Measurements from ENCODE around the gene OTUB2.

DNA sequence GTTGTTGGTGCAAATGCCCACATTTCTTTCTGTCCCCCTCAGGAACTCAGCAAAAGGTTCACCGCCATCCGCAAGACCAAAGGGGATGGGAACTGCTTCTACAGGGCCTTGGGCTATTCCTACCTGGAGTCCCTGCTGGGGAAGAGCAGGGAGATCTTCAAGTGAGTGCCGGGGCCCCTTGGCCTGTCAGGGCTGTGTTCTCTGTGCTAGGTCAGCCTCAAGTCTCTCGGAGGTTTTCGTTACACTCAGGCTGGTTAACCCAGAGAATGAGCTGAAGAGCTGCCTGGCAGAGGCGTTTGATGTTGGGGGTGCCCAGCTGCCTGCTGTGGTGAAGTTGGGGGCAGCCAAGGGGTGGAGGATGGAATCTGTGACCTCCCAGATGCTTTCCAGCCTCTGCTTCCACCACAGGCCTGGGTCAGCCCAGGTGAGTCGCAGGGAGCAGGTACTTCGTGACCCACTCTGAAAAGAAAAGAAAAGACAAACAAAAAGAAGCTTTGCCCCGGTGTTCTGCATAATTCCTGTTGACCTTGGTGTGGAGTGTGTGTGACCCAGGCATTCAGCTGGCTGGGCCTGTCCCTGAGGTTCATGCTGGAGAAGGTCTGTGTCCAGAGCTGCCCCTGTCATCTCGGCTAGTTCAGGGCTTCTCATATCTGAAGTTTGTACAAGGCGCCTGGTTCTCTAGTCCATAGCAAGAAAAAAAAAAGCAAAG is 12.9 kb downstream of the OTUB2 start:
- TF ChIP-seq, protein P1, sequence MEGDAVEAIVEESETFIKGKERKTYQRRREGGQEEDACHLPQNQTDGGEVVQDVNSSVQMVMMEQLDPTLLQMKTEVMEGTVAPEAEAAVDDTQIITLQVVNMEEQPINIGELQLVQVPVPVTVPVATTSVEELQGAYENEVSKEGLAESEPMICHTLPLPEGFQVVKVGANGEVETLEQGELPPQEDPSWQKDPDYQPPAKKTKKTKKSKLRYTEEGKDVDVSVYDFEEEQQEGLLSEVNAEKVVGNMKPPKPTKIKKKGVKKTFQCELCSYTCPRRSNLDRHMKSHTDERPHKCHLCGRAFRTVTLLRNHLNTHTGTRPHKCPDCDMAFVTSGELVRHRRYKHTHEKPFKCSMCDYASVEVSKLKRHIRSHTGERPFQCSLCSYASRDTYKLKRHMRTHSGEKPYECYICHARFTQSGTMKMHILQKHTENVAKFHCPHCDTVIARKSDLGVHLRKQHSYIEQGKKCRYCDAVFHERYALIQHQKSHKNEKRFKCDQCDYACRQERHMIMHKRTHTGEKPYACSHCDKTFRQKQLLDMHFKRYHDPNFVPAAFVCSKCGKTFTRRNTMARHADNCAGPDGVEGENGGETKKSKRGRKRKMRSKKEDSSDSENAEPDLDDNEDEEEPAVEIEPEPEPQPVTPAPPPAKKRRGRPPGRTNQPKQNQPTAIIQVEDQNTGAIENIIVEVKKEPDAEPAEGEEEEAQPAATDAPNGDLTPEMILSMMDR (IDR thresholded peaks at IDR 0.05): no peak
- TF ChIP-seq POLR2A (IDR thresholded peaks at IDR 0.05) (no peak), EP300 (IDR thresholded peaks at IDR 0.05) (no peak)
